ENCODE results near the gene PAQR9.

PAQR9 gene

GRCh38 chr3:142975316-142975995 lies 12.0 kb upstream of the PAQR9 start:
- Mint-ChIP-seq H3K27ac (no peak overlapping the region), H3K9me3 (no peaks in the 10 kb centered on the region), H3K27me3 (peaks cover 12 to 56% of the 10 kb centered on the region in 2 donors), H3K4me1 (ENCODE audit: low read depth in 2 of 2) (no peaks in the 10 kb centered on the region), H3K4me3 (no peak overlapping the region), H3K36me3 (ENCODE audit: insufficient read depth) (no peaks in the 10 kb centered on the region)
- no peak for DNase-seq
- ATAC-seq (replicated peaks): no peak

- H3K4me1 Mint-ChIP-seq (ENCODE audit: low read depth in 2 of 2): no peaks in the 10 kb centered on the region
- H3K36me3 Mint-ChIP-seq (ENCODE audit: insufficient read depth): no peaks in the 10 kb centered on the region
- peaks cover 17 to 57% of the 10 kb centered on the region in 2 donors for H3K27me3 Mint-ChIP-seq
- H3K4me3 Mint-ChIP-seq: no peak overlapping the region
- DNase-seq: no peak
- H3K9me3 Mint-ChIP-seq: no peaks in the 10 kb centered on the region
- no peak for ATAC-seq (replicated peaks)
- H3K27ac Mint-ChIP-seq: no peak overlapping the region
These were observed 9.9 kb upstream of the PAQR9 start for GRCh38 chr3:142973217-142974009.

- H3K9me3 Mint-ChIP-seq: no peaks in the 10 kb centered on the region
- H3K36me3 Mint-ChIP-seq (ENCODE audit: insufficient read depth): no peaks in the 10 kb centered on the region
- H3K27me3 Mint-ChIP-seq: peaks cover 20 to 57% of the 10 kb centered on the region in 2 donors
- H3K27ac Mint-ChIP-seq: no peak overlapping the region
- DNase-seq (no peak), ATAC-seq (replicated peaks) (no peak)
- H3K4me1 Mint-ChIP-seq (ENCODE audit: low read depth in 2 of 2): no peaks in the 10 kb centered on the region
- H3K4me3 Mint-ChIP-seq: no peak overlapping the region
These were observed 8.7 kb upstream of the PAQR9 start for GRCh38 chr3:142972092-142972753.

GRCh38 chr3:142971431-142971830 lies 8.0 kb upstream of the PAQR9 start:
- Mint-ChIP-seq H3K4me3 (no peak overlapping the region), H3K4me1 (ENCODE audit: low read depth in 2 of 2) (no peaks in the 10 kb centered on the region), H3K27ac (no peak overlapping the region), H3K27me3 (peaks cover 27 to 57% of the 10 kb centered on the region in 2 donors), H3K36me3 (ENCODE audit: insufficient read depth) (no peaks in the 10 kb centered on the region), H3K9me3 (no peaks in the 10 kb centered on the region)
- no peak for DNase-seq
- no peak for ATAC-seq (replicated peaks)

- no peak overlapping the region for H3K4me3 Mint-ChIP-seq
- no peaks in the 10 kb centered on the region for H3K9me3 Mint-ChIP-seq
- peaks cover 0 to 4% of the 10 kb centered on the region in 2 donors for H3K4me1 Mint-ChIP-seq (ENCODE audit: low read depth in 2 of 2)
- ATAC-seq (replicated peaks) (no peak), DNase-seq (no peak)
- no peak overlapping the region for H3K27ac Mint-ChIP-seq
- H3K27me3 Mint-ChIP-seq: peaks cover 35 to 57% of the 10 kb centered on the region in 2 donors
- H3K36me3 Mint-ChIP-seq (ENCODE audit: insufficient read depth): no peaks in the 10 kb centered on the region
These were observed 5.0 kb upstream of the PAQR9 start for GRCh38 chr3:142968319-142969025.

GRCh38 chr3:142966808-142967207 lies 3.3 kb upstream of the PAQR9 start:
- peaks cover 6 to 13% of the 10 kb centered on the region in 2 donors for H3K4me1 Mint-ChIP-seq (ENCODE audit: low read depth in 2 of 2)
- H3K27ac Mint-ChIP-seq: no peak overlapping the region
- DNase-seq (no peak), ATAC-seq (replicated peaks) (no peak)
- H3K4me3 Mint-ChIP-seq: no peak overlapping the region
- no peaks in the 10 kb centered on the region for H3K9me3 Mint-ChIP-seq
- H3K27me3 Mint-ChIP-seq: peaks cover 46 to 54% of the 10 kb centered on the region in 2 donors
- H3K36me3 Mint-ChIP-seq (ENCODE audit: insufficient read depth): no peaks in the 10 kb centered on the region

GRCh38 chr3:142965581-142965980 lies 2.1 kb upstream of the PAQR9 start:
- Mint-ChIP-seq H3K27me3 (peaks cover 54 to 56% of the 10 kb centered on the region in 2 donors), H3K27ac (no peak overlapping the region), H3K36me3 (ENCODE audit: insufficient read depth) (no peaks in the 10 kb centered on the region), H3K9me3 (no peaks in the 10 kb centered on the region), H3K4me3 (no peak overlapping the region), H3K4me1 (ENCODE audit: low read depth in 2 of 2) (peaks cover 6 to 13% of the 10 kb centered on the region in 2 donors)
- no peak for DNase-seq
- no peak for ATAC-seq (replicated peaks)

GRCh38 chr3:142963234-142963515 lies 299 bp downstream of the PAQR9 start:
- peak overlapping the region; percentile 81 to 86 for H3K4me3 Mint-ChIP-seq
- DNase-seq: no peak
- H3K4me1 Mint-ChIP-seq (ENCODE audit: low read depth in 2 of 2): peaks cover 6 to 13% of the 10 kb centered on the region in 2 donors
- peaks cover 67 to 70% of the 10 kb centered on the region in 2 donors for H3K27me3 Mint-ChIP-seq
- no peaks in the 10 kb centered on the region for H3K36me3 Mint-ChIP-seq (ENCODE audit: insufficient read depth)
- no peak overlapping the region for H3K27ac Mint-ChIP-seq
- peak; percentile 10 for ATAC-seq (replicated peaks)
- no peaks in the 10 kb centered on the region for H3K9me3 Mint-ChIP-seq

- Mint-ChIP-seq H3K36me3 (ENCODE audit: insufficient read depth) (no peaks in the 10 kb centered on the region), H3K27ac (no peak overlapping the region), H3K27me3 (peaks cover 67 to 75% of the 10 kb centered on the region in 2 donors), H3K4me3 (peak overlapping the region; percentile 81 to 86), H3K9me3 (no peaks in the 10 kb centered on the region), H3K4me1 (ENCODE audit: low read depth in 2 of 2) (peaks cover 6 to 13% of the 10 kb centered on the region in 2 donors)
- ATAC-seq (replicated peaks) (no peak), DNase-seq (no peak)
These were observed 797 bp downstream of the PAQR9 start for GRCh38 chr3:142962520-142963233.

GRCh38 chr3:142962175-142962519 lies 1.3 kb downstream of the PAQR9 start:
- peaks cover 72 to 80% of the 10 kb centered on the region in 2 donors for H3K27me3 Mint-ChIP-seq
- ATAC-seq (replicated peaks) (no peak), DNase-seq (no peak)
- H3K36me3 Mint-ChIP-seq (ENCODE audit: insufficient read depth): no peaks in the 10 kb centered on the region
- H3K4me3 Mint-ChIP-seq: peak overlapping the region; percentile 81 to 86
- peaks cover 6 to 13% of the 10 kb centered on the region in 2 donors for H3K4me1 Mint-ChIP-seq (ENCODE audit: low read depth in 2 of 2)
- no peaks in the 10 kb centered on the region for H3K9me3 Mint-ChIP-seq
- no peak overlapping the region for H3K27ac Mint-ChIP-seq

GRCh38 chr3:142961539-142961938 lies 1.9 kb downstream of the PAQR9 start:
- no peak for DNase-seq
- no peak for ATAC-seq (replicated peaks)
- no peaks in the 10 kb centered on the region for H3K9me3 Mint-ChIP-seq
- H3K27ac Mint-ChIP-seq: no peak overlapping the region
- H3K27me3 Mint-ChIP-seq: peaks cover 70 to 86% of the 10 kb centered on the region in 2 donors
- H3K4me1 Mint-ChIP-seq (ENCODE audit: low read depth in 2 of 2): peaks cover 6 to 13% of the 10 kb centered on the region in 2 donors
- no peaks in the 10 kb centered on the region for H3K36me3 Mint-ChIP-seq (ENCODE audit: insufficient read depth)
- peak overlapping the region; percentile 81 to 86 for H3K4me3 Mint-ChIP-seq

GRCh38 chr3:142960322-142960850 lies 3.1 kb downstream of the PAQR9 start:
- Mint-ChIP-seq H3K4me1 (ENCODE audit: low read depth in 2 of 2) (peaks cover 6 to 13% of the 10 kb centered on the region in 2 donors), H3K27ac (no peak overlapping the region), H3K27me3 (peaks cover 63 to 91% of the 10 kb centered on the region in 2 donors), H3K9me3 (no peaks in the 10 kb centered on the region), H3K36me3 (ENCODE audit: insufficient read depth) (no peaks in the 10 kb centered on the region), H3K4me3 (no peak overlapping the region)
- no peak for DNase-seq
- ATAC-seq (replicated peaks): no peak

GRCh38 chr3:142958707-142959106 lies 4.8 kb downstream of the PAQR9 start:
- Mint-ChIP-seq H3K4me3 (no peak overlapping the region), H3K27me3 (peaks cover 62 to 85% of the 10 kb centered on the region in 2 donors), H3K27ac (no peak overlapping the region), H3K9me3 (no peaks in the 10 kb centered on the region), H3K36me3 (ENCODE audit: insufficient read depth) (no peaks in the 10 kb centered on the region), H3K4me1 (ENCODE audit: low read depth in 2 of 2) (peaks cover 6 to 9% of the 10 kb centered on the region in 2 donors)
- DNase-seq (no peak), ATAC-seq (replicated peaks) (no peak)
